SK-N-SH (cell line): Measurements from ENCODE around the gene ATE1. TPM values are rescaled to one million over a fixed set of nuclear protein-coding genes. Genes with fewer than 3 reads are reported as not detected.

ENCODE experiments used
- CTCF ChIA-PET: fragments of 300-600, 350-600 bp; formaldehyde crosslinking; extraction: SDS; loops from one replicate; lab custom pipeline; 2021; lab: Yijun Ruan, JAX
- POLR2A ChIA-PET: fragments of 350-600 bp; sonication (Branson Sonifier 250); formaldehyde crosslinking; extraction: SDS; loops from one replicate; lab custom pipeline; 2020; ENCODE audit warnings: antibody characterized with exemption, inconsistent platforms; lab: Yijun Ruan, JAX
- DNase-seq: peaks from one replicate; pipeline ENCODE4 v3.0.0; 2012
- H2AFZ ChIP-seq: fragments of 200-600 bp; sonication (generic); 2 replicates; pipeline ENCODE4 v1.8.1; 2016; ENCODE audit warnings: antibody characterized with exemption, mild to moderate bottlenecking, low read depth
- H3F3A ChIP-seq: fragments of 200-600 bp; sonication (generic); replicated peaks from 2 replicates; pipeline ENCODE3; 2016; ENCODE audit warnings: antibody characterized with exemption, mild to moderate bottlenecking; ENCODE audit not compliant: insufficient read depth
- H3K27ac ChIP-seq, 2 experiments: fragments of 200-500 bp in 1 of 2; fragments of 200-600 bp in 1 of 2; sonication (Bioruptor generic) in 1 of 2; sonication (generic), shearing (Covaris generic) in 1 of 2; 2 replicates each; pipeline versions ENCODE4 v1.5.1 to v1.6.1; 2014 to 2016; ENCODE audit warnings: low read depth in 2 of 2, inconsistent platforms in 1 of 2, low read length in 1 of 2, mild to moderate bottlenecking in 1 of 2, mixed read lengths in 1 of 2
- H3K27me3 ChIP-seq: fragments of 200-600 bp; sonication (generic), shearing (Covaris generic); 2 replicates; pipeline ENCODE4 v1.6.1; 2016; ENCODE audit warnings: mixed run types; ENCODE audit not compliant: insufficient read depth
- H3K36me3 ChIP-seq, 2 experiments: fragments of 200-500 bp in 1 of 2; fragments of 200-600 bp in 1 of 2; sonication (Bioruptor generic) in 1 of 2; sonication (generic) in 1 of 2; replicated peaks in 1 of 2; 2 replicates each; pipeline versions ENCODE3 to v1.5.1; 2014 to 2016; ENCODE audit warnings: low read length in 1 of 2, mild to moderate bottlenecking in 1 of 2; ENCODE audit not compliant: insufficient read depth in 2 of 2, control insufficient read depth in 1 of 2
- H3K4me1 ChIP-seq, 2 experiments: fragments of 200-500 bp in 1 of 2; fragments of 200-600 bp in 1 of 2; sonication (Bioruptor generic) in 1 of 2; sonication (generic), shearing (Covaris generic) in 1 of 2; 2 replicates each; pipeline versions ENCODE4 v1.5.1 to v1.6.1; 2014 to 2016; ENCODE audit warnings: low read depth in 1 of 2, low read length in 1 of 2, mixed run types in 1 of 2; ENCODE audit not compliant: insufficient read depth in 2 of 2, control insufficient read depth in 1 of 2
- H3K4me2 ChIP-seq: fragments of 200-600 bp; sonication (generic), shearing (Covaris generic); 2 replicates; pipeline ENCODE4 v1.6.1; 2017; ENCODE audit warnings: mixed run types
- H3K4me3 ChIP-seq, 2 experiments: fragments of 200-500 bp in 1 of 2; fragments of 200-600 bp in 1 of 2; sonication (Bioruptor generic) in 1 of 2; sonication (generic), shearing (Covaris generic) in 1 of 2; 2 replicates each; pipeline versions ENCODE4 v1.5.1 to v1.8.1; 2014 to 2016; ENCODE audit warnings: low read depth in 2 of 2, inconsistent platforms in 1 of 2, low read length in 1 of 2, mild to moderate bottlenecking in 1 of 2, mixed read lengths in 1 of 2, moderate library complexity in 1 of 2
- H3K79me2 ChIP-seq: fragments of 200-600 bp; sonication (generic); 2 replicates; pipeline ENCODE4 v1.8.1; 2017; ENCODE audit warnings: mild to moderate bottlenecking; ENCODE audit not compliant: insufficient read depth
- H3K9ac ChIP-seq: fragments of 200-600 bp; sonication (generic); 2 replicates; pipeline ENCODE4 v1.6.1; 2017; ENCODE audit warnings: mixed run types
- H3K9me2 ChIP-seq: fragments of 200-600 bp; sonication (generic); 2 replicates; pipeline ENCODE4 v1.6.1; 2017; ENCODE audit warnings: mixed run types
- H3K9me3 ChIP-seq: fragments of 200-600 bp; sonication (generic); 2 replicates; pipeline ENCODE4 v1.6.1; 2017; ENCODE audit warnings: mixed run types, mild to moderate bottlenecking, moderate library complexity
- H4K20me1 ChIP-seq: fragments of 200-600 bp; sonication (generic); 2 replicates; pipeline ENCODE4 v1.6.1; 2017; ENCODE audit warnings: mild to moderate bottlenecking, mixed run types; ENCODE audit not compliant: insufficient read depth
- CHD2 ChIP-seq: fragments of 150-350 bp; IDR thresholded peaks from 2 replicates; pipeline ENCODE4 v1.6.1; 2018; ENCODE audit warnings: low read length; ENCODE audit not compliant: partially characterized antibody
- FOSL2 ChIP-seq: IDR thresholded peaks from 2 replicates; pipeline ENCODE4 v1.4.0; 2012; ENCODE audit warnings: low read depth, mild to moderate bottlenecking, moderate library complexity, borderline replicate concordance
- GABPA ChIP-seq: IDR thresholded peaks from 2 replicates; pipeline ENCODE4 v1.4.0; 2012; ENCODE audit warnings: low read depth, mild to moderate bottlenecking
- GATA2 ChIP-seq: sonication (generic); formaldehyde crosslinking; IDR thresholded peaks from 2 replicates; pipeline ENCODE4 v1.5.0; 2020; ENCODE audit warnings: mild to moderate bottlenecking, missing genetic modification reagents
- NFIC ChIP-seq: IDR thresholded peaks from 2 replicates; pipeline ENCODE4 v1.4.0; 2012; ENCODE audit warnings: borderline replicate concordance
- NRF1 ChIP-seq: IDR thresholded peaks from 2 replicates; pipeline ENCODE4 v1.6.1; 2012; ENCODE audit warnings: low read depth, mild to moderate bottlenecking, low read length
- PBX3 ChIP-seq: IDR thresholded peaks from 2 replicates; pipeline ENCODE4; 2012
- RAD21 ChIP-seq: IDR thresholded peaks from 2 replicates; pipeline ENCODE4 v1.6.1; 2012; ENCODE audit warnings: mild to moderate bottlenecking, low read length
- RCOR1 ChIP-seq: fragments of 150-350 bp; IDR thresholded peaks from 2 replicates; pipeline ENCODE4 v1.6.1; 2017; ENCODE audit warnings: antibody characterized with exemption, low read length
- RFX5 ChIP-seq: IDR thresholded peaks from 2 replicates; pipeline ENCODE4 v1.6.1; 2012; ENCODE audit warnings: mild to moderate bottlenecking, improper control_type of control experiment, low read length
- RXRA ChIP-seq: IDR thresholded peaks from 2 replicates; pipeline ENCODE4 v1.4.0; 2012; ENCODE audit warnings: low read depth, mild to moderate bottlenecking, borderline replicate concordance
- SMC3 ChIP-seq: IDR thresholded peaks from 2 replicates; pipeline ENCODE4 v1.6.1; 2012; ENCODE audit warnings: low read depth, low read length, improper control_type of control experiment
- TAF1 ChIP-seq: IDR thresholded peaks from 2 replicates; pipeline ENCODE4 v1.6.1; 2012; ENCODE audit warnings: low read depth, mild to moderate bottlenecking, low read length, moderate library complexity, borderline replicate concordance
- USF1 ChIP-seq: IDR thresholded peaks from 2 replicates; pipeline ENCODE4 v1.4.0; 2012; ENCODE audit warnings: low read depth, borderline replicate concordance
- ZBTB33 ChIP-seq: IDR thresholded peaks from 2 replicates; pipeline ENCODE4 v1.4.0; 2012; ENCODE audit warnings: low read depth, borderline replicate concordance
- WGBS: methylation state at CpG from one replicate; pipeline ENCODE4 v1.1.6; 2017; ENCODE audit warnings: low lambda C conversion rate; 5-methylcytosine and 5-hydroxymethylcytosine counted together
- polyA plus RNA-seq, 3 experiments: library from polyadenylated mRNA; depleted of rRNA; stranded (reverse); fragments of >200 nt; gene quantifications; 2 replicates each; pipeline ENCODE4 v1.2.3, GENCODE V29; 2012
- TF ChIP-seq, protein P1 (sequence below): fragments of 150-350 bp; IDR thresholded peaks from 2 replicates; pipeline ENCODE4 v1.6.1; 2016; ENCODE audit warnings: mild to moderate bottlenecking, low read depth, low read length
- TF ChIP-seq, protein P2 (sequence below): fragments of 150-350 bp; IDR thresholded peaks from 2 replicates; pipeline ENCODE4 v1.6.1; 2017; ENCODE audit warnings: antibody characterized with exemption, low read length, low read depth, borderline replicate concordance
- TF ChIP-seq, protein P3 (sequence below): IDR thresholded peaks from 2 replicates; pipeline ENCODE4 v1.6.1; 2012; ENCODE audit warnings: mild to moderate bottlenecking, low read depth, low read length, moderate library complexity

The ATE1 gene
- polyA plus RNA-seq, 1 of the 3 experiments (the other 2 are of a cell fraction), result 6.3 TPM

DNA sequence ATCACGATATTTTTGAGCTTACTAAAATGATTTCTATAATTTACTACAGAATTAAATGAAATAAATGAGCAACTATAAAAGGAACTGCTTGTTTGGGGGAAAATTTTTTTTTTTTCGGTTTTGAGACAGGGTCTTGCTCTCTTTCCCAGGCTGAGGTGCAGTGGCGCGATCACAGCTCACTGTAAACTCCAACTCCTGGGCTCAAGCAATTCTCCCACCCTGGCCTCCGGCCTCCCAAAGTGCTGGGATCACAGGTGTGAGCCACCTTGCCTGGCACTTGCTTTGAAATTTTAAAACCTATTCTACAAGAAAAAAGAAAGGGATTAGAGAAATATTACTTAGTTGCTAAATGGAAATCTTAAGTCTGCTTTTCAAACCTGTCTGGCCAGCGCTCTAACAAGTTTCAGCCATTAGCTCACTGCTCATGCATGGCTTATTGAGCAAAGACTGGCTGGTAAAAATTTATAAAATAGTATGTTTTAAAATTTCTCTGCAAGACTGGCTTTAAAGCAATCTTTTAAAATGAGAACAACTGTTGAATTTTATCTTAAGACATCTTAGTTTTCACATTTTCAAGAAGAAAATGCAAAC, 144.0 kb downstream of the ATE1 start (continued):
- TF ChIP-seq, protein P1, sequence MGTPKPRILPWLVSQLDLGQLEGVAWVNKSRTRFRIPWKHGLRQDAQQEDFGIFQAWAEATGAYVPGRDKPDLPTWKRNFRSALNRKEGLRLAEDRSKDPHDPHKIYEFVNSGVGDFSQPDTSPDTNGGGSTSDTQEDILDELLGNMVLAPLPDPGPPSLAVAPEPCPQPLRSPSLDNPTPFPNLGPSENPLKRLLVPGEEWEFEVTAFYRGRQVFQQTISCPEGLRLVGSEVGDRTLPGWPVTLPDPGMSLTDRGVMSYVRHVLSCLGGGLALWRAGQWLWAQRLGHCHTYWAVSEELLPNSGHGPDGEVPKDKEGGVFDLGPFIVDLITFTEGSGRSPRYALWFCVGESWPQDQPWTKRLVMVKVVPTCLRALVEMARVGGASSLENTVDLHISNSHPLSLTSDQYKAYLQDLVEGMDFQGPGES, result no peak
- TF ChIP-seq USF1 (no peak), RFX5 (no peak), NRF1 (no peak)

- TF ChIP-seq GABPA, result no peak
- no peak for TF ChIP-seq TAF1
- TF ChIP-seq, protein P2, sequence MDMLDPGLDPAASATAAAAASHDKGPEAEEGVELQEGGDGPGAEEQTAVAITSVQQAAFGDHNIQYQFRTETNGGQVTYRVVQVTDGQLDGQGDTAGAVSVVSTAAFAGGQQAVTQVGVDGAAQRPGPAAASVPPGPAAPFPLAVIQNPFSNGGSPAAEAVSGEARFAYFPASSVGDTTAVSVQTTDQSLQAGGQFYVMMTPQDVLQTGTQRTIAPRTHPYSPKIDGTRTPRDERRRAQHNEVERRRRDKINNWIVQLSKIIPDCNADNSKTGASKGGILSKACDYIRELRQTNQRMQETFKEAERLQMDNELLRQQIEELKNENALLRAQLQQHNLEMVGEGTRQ, result no peak
- no peak for TF ChIP-seq RCOR1
- no peak for TF ChIP-seq RFX5
- TF ChIP-seq NFIC, result no peak
- no peak for TF ChIP-seq FOSL2
- TF ChIP-seq CHD2, result no peak
- no peak for TF ChIP-seq RAD21
- no peak for TF ChIP-seq USF1
- no peak for TF ChIP-seq RXRA
- no peak for TF ChIP-seq SMC3
- TF ChIP-seq PBX3, result no peak
- TF ChIP-seq GATA2 (CRISPR knock-in tag), result no peak
- TF ChIP-seq NRF1, result no peak
- TF ChIP-seq, protein P3, sequence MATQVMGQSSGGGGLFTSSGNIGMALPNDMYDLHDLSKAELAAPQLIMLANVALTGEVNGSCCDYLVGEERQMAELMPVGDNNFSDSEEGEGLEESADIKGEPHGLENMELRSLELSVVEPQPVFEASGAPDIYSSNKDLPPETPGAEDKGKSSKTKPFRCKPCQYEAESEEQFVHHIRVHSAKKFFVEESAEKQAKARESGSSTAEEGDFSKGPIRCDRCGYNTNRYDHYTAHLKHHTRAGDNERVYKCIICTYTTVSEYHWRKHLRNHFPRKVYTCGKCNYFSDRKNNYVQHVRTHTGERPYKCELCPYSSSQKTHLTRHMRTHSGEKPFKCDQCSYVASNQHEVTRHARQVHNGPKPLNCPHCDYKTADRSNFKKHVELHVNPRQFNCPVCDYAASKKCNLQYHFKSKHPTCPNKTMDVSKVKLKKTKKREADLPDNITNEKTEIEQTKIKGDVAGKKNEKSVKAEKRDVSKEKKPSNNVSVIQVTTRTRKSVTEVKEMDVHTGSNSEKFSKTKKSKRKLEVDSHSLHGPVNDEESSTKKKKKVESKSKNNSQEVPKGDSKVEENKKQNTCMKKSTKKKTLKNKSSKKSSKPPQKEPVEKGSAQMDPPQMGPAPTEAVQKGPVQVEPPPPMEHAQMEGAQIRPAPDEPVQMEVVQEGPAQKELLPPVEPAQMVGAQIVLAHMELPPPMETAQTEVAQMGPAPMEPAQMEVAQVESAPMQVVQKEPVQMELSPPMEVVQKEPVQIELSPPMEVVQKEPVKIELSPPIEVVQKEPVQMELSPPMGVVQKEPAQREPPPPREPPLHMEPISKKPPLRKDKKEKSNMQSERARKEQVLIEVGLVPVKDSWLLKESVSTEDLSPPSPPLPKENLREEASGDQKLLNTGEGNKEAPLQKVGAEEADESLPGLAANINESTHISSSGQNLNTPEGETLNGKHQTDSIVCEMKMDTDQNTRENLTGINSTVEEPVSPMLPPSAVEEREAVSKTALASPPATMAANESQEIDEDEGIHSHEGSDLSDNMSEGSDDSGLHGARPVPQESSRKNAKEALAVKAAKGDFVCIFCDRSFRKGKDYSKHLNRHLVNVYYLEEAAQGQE, result no peak
- no peak for TF ChIP-seq ZBTB33
- no peaks in the 10 kb centered on the region for H3K9me3 ChIP-seq
- no peaks in the 10 kb centered on the region for H3F3A ChIP-seq
- no peak for DNase-seq
- H3K79me2 ChIP-seq, result no peaks in the 10 kb centered on the region
- no peak overlapping the region for H3K27ac ChIP-seq
- ChIA-PET CTCF (interaction anchor here (1.1 to 1.4 kb wide), 2 partner anchors 10 to 172 kb away, joined by 3 to 4 read pairs; no protein-coding TSS in a partner anchor), POLR2A (no interaction called here)
- peaks cover 5 to 6% of the 10 kb centered on the region in 2 experiments for H3K36me3 ChIP-seq
- H3K9ac ChIP-seq, result no peak overlapping the region
- no peaks in the 10 kb centered on the region; a peak in 1 of 4 replicates for H3K4me1 ChIP-seq
- H3K9me2 ChIP-seq, result no peaks in the 10 kb centered on the region
- WGBS, result 81% methylated on average over 4 of the region's 4 CpGs
- no peak overlapping the region for H2AFZ ChIP-seq
- no peak overlapping the region for H3K4me2 ChIP-seq
- H3K27me3 ChIP-seq, result no peaks in the 10 kb centered on the region
- no peaks in the 10 kb centered on the region for H4K20me1 ChIP-seq
- no peak overlapping the region for H3K4me3 ChIP-seq
Measured at GRCh38 chr10:121781101-121781500, 146.7 kb downstream of the ATE1 start.
